Neural crest cell (in vitro differentiated cells): ENCODE measurements around the gene MMP11. TPM values are rescaled to one million over a fixed set of nuclear protein-coding genes. Genes with fewer than 3 reads are reported as not detected.

ENCODE experiments used
- DNase-seq: peaks from one replicate; pipeline ENCODE4 v3.0.0; 2021; ENCODE audit warnings: low read depth, mixed read lengths, low spot score
- H3K27ac Mint-ChIP-seq: one replicate; pipeline ENCODE4 v1.8.0; 2021; ENCODE audit warnings: mild to moderate bottlenecking, mixed read lengths; ENCODE audit not compliant: unreplicated experiment
- H3K27me3 Mint-ChIP-seq: 2 replicates; pipeline ENCODE4 v1.8.0; 2021; ENCODE audit warnings: low read depth, mild to moderate bottlenecking, mixed read lengths
- H3K36me3 Mint-ChIP-seq: 2 replicates; pipeline ENCODE4 v1.8.0; 2021; ENCODE audit warnings: low read depth, mild to moderate bottlenecking, mixed read lengths
- H3K4me1 Mint-ChIP-seq: 2 replicates; pipeline ENCODE4 v1.8.0; 2021; ENCODE audit warnings: mixed read lengths
- H3K4me3 Mint-ChIP-seq: one replicate; pipeline ENCODE4 v1.8.0; 2021; ENCODE audit warnings: mild to moderate bottlenecking, mixed read lengths
- H3K9me3 Mint-ChIP-seq: 2 replicates; pipeline ENCODE4 v1.8.0; 2021; ENCODE audit warnings: mixed read lengths
- CTCF ChIP-seq: fragments of 200-600 bp; sonication (generic); conservative IDR thresholded peaks from 2 replicates; pipeline ENCODE4 v1.5.0; 2021; ENCODE audit warnings: antibody characterized with exemption, mild to moderate bottlenecking
- total RNA-seq: library from RNA; stranded (reverse); gene quantifications from 2 replicates; pipeline ENCODE4 v1.2.1, GENCODE V29; 2021

MMP11 gene
- total RNA-seq, 1 donor from 2014 or later = 11.2 TPM

- H3K4me1 Mint-ChIP-seq = no peaks in the 10 kb centered on the region
- no peak for TF ChIP-seq CTCF
- DNase-seq = no peak
- no peaks in the 10 kb centered on the region for H3K9me3 Mint-ChIP-seq
- H3K4me3 Mint-ChIP-seq = no peak overlapping the region
- no peaks in the 10 kb centered on the region for H3K27me3 Mint-ChIP-seq
- peak overlapping the region; percentile 43 for H3K27ac Mint-ChIP-seq
- peaks cover 19% of the 10 kb centered on the region for H3K36me3 Mint-ChIP-seq
Measured at GRCh38 chr22:23825246-23825905, 52.7 kb downstream of the MMP11 start.

- Mint-ChIP-seq H3K4me1 (no peaks in the 10 kb centered on the region), H3K27me3 (no peaks in the 10 kb centered on the region), H3K4me3 (no peak overlapping the region), H3K36me3 (peaks cover 15% of the 10 kb centered on the region), H3K9me3 (no peaks in the 10 kb centered on the region), H3K27ac (no peak overlapping the region)
- no peak for TF ChIP-seq CTCF
- DNase-seq = no peak
Measured at GRCh38 chr22:23826510-23827350, 54.1 kb downstream of the MMP11 start.

- H3K4me3 Mint-ChIP-seq = no peak overlapping the region
- no peak overlapping the region for H3K27ac Mint-ChIP-seq
- no peaks in the 10 kb centered on the region for H3K9me3 Mint-ChIP-seq
- TF ChIP-seq CTCF = no peak
- H3K4me1 Mint-ChIP-seq = no peaks in the 10 kb centered on the region
- H3K36me3 Mint-ChIP-seq = peaks cover 15% of the 10 kb centered on the region
- DNase-seq = no peak
- H3K27me3 Mint-ChIP-seq = no peaks in the 10 kb centered on the region
Measured at GRCh38 chr22:23827351-23827995, 54.8 kb downstream of the MMP11 start.

DNA sequence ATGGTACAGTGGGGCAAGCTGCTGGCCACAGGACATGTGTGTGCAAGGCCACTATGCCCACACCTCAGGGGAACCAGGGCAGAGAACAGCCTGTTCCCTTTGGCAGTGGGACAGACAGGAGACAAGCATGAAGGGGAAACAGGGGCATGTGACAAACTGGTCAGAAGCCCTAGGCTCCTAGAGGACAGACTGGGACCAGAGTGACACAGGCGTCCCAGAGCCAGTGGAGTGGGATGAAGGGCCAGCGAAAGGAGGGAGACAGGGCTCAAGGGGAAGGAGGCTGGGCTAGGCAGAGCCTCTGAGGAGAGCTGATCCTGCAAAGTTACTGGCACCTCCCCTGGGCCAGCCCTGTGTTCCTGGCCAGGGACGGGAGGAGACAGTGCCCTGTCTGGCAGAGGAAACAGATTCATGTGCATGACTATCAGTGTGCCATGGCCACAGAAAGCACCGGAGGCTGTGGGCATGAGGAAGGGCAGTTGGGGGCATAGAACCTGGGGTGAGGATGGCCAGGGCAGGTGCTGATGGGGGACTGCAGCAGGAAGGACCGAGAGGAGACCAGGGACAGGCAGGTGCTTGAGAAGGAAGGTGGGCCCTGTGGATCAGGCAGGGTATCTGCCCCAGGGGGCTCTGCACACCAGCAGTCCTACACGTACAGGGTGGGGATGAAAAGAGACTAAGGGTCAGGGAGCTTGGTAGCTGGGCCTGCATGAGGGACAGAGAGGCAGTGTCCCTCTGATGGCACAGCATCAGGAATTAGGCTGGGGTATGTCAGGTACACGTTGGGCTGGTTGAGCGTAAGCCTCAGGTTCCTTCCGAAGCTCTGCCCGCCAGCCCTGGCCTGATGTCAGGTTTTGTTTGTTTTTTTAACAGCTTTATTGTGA is 56.4 kb downstream of the MMP11 start:
- Mint-ChIP-seq H3K4me1 (no peaks in the 10 kb centered on the region), H3K36me3 (peaks cover 9% of the 10 kb centered on the region), H3K27ac (peak overlapping the region; percentile 93), H3K27me3 (no peaks in the 10 kb centered on the region), H3K4me3 (peak overlapping the region; percentile 16), H3K9me3 (no peaks in the 10 kb centered on the region)
- DNase-seq = no peak
- no peak for TF ChIP-seq CTCF

DNA sequence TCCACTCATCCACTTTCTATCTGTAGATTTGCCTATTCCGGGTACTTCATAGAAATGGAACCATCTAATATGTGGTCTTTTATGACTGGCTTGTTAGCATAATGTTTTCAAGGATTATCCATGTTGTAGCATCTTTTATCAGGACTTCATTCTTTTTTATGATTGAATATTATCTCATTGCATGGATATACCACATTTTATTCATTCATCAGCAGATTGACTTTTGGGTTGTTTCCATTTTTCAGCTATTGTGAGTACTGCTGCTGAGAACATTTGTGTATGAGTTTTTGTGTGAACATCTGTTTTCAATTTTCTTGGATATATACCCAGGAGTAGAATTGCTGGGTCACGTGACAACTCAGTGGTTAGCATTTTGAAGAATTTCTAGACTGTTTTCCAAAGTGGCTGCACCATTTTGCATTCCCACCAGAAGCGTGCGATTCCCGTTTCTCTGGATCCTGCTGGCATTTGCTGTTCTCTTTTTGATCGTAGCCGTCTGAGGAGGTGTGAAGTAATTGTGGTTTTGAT is 57.3 kb downstream of the MMP11 start:
- no peaks in the 10 kb centered on the region for H3K27me3 Mint-ChIP-seq
- H3K36me3 Mint-ChIP-seq = peaks cover 9% of the 10 kb centered on the region
- H3K4me1 Mint-ChIP-seq = no peaks in the 10 kb centered on the region
- no peak for DNase-seq
- H3K27ac Mint-ChIP-seq = no peak overlapping the region
- no peak overlapping the region for H3K4me3 Mint-ChIP-seq
- no peak for TF ChIP-seq CTCF
- no peaks in the 10 kb centered on the region for H3K9me3 Mint-ChIP-seq
